OCI-LY7 (cell line): ENCODE results near the gene DENND2A.

ENCODE experiments used
- CTCF ChIP-seq: fragments of 200-600 bp; sonication (generic); conservative IDR thresholded peaks from 2 replicates; pipeline ENCODE4 v1.5.1; 2014; ENCODE audit warnings: mild to moderate bottlenecking, antibody characterized with exemption, low read length, moderate library complexity, mixed read lengths
- EZH2phosphoT487 ChIP-seq: fragments of 200-600 bp; sonication (generic); IDR thresholded peaks from 2 replicates; pipeline ENCODE4 v1.6.1; 2018; ENCODE audit warnings: low read depth, borderline replicate concordance, mild to moderate bottlenecking, mixed run types, antibody characterized with exemption, low read length, moderate library complexity, mixed read lengths

- TF ChIP-seq EZH2phosphoT487 (no peak), CTCF (no peak)
Measured at GRCh38 chr7:140537750-140538482, 102.7 kb downstream of the DENND2A start.
